D721Med (cell line): ENCODE data around the gene HLA-E.
"Not testable (repeated sequence)": the region's sequence is repeated elsewhere in the genome, so short reads cannot be mapped to it uniquely, and the experiment has no call there.

ENCODE experiments used
- DNase-seq: peaks from one replicate; pipeline ENCODE4 v3.0.0; 2011; ENCODE audit warnings: low spot score; ENCODE audit not compliant: insufficient read length
- FAIRE-seq: peaks from 2 replicates; lab custom pipeline; 2011; peaks lifted over from hg19 to GRCh38; lab: Jason Lieb, UNC
- CTCF ChIP-seq: IDR thresholded peaks from 2 replicates; pipeline ENCODE4 v1.5.1; 2012; ENCODE audit warnings: mild to moderate bottlenecking, control low read depth; ENCODE audit not compliant: insufficient read depth; ENCODE audit errors: missing control alignments

HLA-E gene

GRCh38 chr6:30515106-30515505 lies 25.8 kb downstream of the HLA-E start:
- no peak for TF ChIP-seq CTCF
- no peak for DNase-seq
- no peak for FAIRE-seq

GRCh38 chr6:30515944-30516753 lies 26.8 kb downstream of the HLA-E start:
- no peak for DNase-seq
- TF ChIP-seq CTCF = no peak
- no peak for FAIRE-seq

GRCh38 chr6:30516754-30517076 lies 27.4 kb downstream of the HLA-E start:
- not testable (repeated sequence) for DNase-seq

GRCh38 chr6:30517767-30518504 lies 28.6 kb downstream of the HLA-E start:
- not testable (repeated sequence) for DNase-seq

More at GRCh38 chr6:30516754-30517076, 27.4 kb downstream of the HLA-E start:
- FAIRE-seq = not testable (repeated sequence)

GRCh38 chr6:30518505-30519145 lies 29.3 kb downstream of the HLA-E start:
- DNase-seq, FAIRE-seq: not testable (repeated sequence)

More at GRCh38 chr6:30517767-30518504, 28.6 kb downstream of the HLA-E start:
- FAIRE-seq = not testable (repeated sequence)

- TF ChIP-seq CTCF = no peak
- DNase-seq = no peak
Measured at GRCh38 chr6:30520522-30520921, 31.2 kb downstream of the HLA-E start.

GRCh38 chr6:30521082-30521481 lies 31.8 kb downstream of the HLA-E start:
- DNase-seq, FAIRE-seq: not testable (repeated sequence)

More at GRCh38 chr6:30520522-30520921, 31.2 kb downstream of the HLA-E start:
- no peak for FAIRE-seq

- not testable (repeated sequence) for FAIRE-seq, DNase-seq
Measured at GRCh38 chr6:30521952-30522351, 32.6 kb downstream of the HLA-E start.

GRCh38 chr6:30526444-30526843 lies 37.1 kb downstream of the HLA-E start:
- not testable (repeated sequence) for FAIRE-seq, DNase-seq

GRCh38 chr6:30529349-30529875 lies 40.1 kb downstream of the HLA-E start:
- not testable (repeated sequence) for DNase-seq, FAIRE-seq
